ENCODE data around the gene SCIN. TPM values are rescaled to one million over a fixed set of nuclear protein-coding genes. Genes with fewer than 3 reads are reported as not detected.

SCIN gene
- polyA plus RNA-seq, 1 donor (not counting 4 experiments of a cell fraction or from before 2014, with no cell fraction given) = not detected

DNA sequence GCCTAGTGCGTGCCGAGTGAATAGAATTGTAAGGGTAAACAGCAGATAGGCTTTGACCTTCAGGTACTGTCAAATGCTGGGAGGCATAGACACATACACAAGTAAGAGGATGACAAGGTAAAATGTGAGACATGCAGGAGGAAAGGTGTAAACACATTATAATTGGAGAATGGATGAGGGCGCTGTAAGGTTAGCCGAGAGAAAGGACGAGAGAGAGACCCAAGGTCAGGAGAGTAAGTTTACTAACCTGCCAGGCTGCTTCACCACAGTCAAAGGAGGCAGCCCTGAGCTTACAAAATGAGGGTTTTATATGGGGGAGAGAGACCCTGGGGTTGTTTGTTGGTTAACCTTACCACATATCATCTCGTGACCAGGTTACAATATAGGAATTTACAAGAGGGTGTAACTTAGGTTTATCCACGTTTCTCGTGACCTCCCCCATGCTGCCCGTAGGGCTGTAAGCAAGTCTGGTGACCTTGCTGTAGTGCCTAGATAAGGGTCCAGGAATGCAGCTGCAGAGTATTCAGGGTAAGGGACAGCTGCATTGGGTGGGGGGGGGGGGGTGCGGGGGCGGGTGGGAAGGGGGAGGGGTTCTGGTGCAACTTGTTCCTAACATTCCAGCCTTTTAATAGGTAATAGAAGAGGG is 17.9 kb downstream of the SCIN start:
- no peak overlapping the region for H2AFZ ChIP-seq (ENCODE audit: control insufficient read depth, low read length)
- no peak overlapping the region for H3K27ac ChIP-seq (ENCODE audit: control insufficient read depth, insufficient read depth, low read length)
- H3K4me3 ChIP-seq (ENCODE audit: control insufficient read depth in 2 of 3, extremely low read depth in 1 of 3, insufficient read depth in 2 of 3, low read depth in 1 of 3, low read length in 3 of 3) = no peak overlapping the region
- no peak for FAIRE-seq
- no peak overlapping the region for H3K9ac ChIP-seq (ENCODE audit: control insufficient read depth, extremely low read depth, insufficient read depth, low read length)
- H3K36me3 ChIP-seq (ENCODE audit: control insufficient read depth in 2 of 2, extremely low read depth in 1 of 2, insufficient read depth in 2 of 2, low read length in 2 of 2) = no peaks in the 10 kb centered on the region
- H3K9me1 ChIP-seq (ENCODE audit: control insufficient read depth, extremely low read depth, insufficient read depth, low read length) = no peaks in the 10 kb centered on the region
- H3K9me3 ChIP-seq (ENCODE audit: control insufficient read depth, low read depth, low read length) = no peaks in the 10 kb centered on the region
- H3K4me2 ChIP-seq (ENCODE audit: control insufficient read depth, extremely low read depth, insufficient read depth, low read depth, low read length) = no peak overlapping the region
- H3K27me3 ChIP-seq (ENCODE audit: control insufficient read depth, extremely low read depth, insufficient read depth, low read length) = no peaks in the 10 kb centered on the region
- DNase-seq (ENCODE audit: low read depth, low spot score) = no peak
- no peaks in the 10 kb centered on the region for H3K79me2 ChIP-seq (ENCODE audit: control insufficient read depth, insufficient read depth, low read length)
- H4K20me1 ChIP-seq (ENCODE audit: control insufficient read depth, extremely low read depth, insufficient read depth, low read length) = no peaks in the 10 kb centered on the region
- TF ChIP-seq EZH2 (IDR thresholded peaks at IDR 0.05; ENCODE audit: low read length) = no peak
- TF ChIP-seq, protein P1, sequence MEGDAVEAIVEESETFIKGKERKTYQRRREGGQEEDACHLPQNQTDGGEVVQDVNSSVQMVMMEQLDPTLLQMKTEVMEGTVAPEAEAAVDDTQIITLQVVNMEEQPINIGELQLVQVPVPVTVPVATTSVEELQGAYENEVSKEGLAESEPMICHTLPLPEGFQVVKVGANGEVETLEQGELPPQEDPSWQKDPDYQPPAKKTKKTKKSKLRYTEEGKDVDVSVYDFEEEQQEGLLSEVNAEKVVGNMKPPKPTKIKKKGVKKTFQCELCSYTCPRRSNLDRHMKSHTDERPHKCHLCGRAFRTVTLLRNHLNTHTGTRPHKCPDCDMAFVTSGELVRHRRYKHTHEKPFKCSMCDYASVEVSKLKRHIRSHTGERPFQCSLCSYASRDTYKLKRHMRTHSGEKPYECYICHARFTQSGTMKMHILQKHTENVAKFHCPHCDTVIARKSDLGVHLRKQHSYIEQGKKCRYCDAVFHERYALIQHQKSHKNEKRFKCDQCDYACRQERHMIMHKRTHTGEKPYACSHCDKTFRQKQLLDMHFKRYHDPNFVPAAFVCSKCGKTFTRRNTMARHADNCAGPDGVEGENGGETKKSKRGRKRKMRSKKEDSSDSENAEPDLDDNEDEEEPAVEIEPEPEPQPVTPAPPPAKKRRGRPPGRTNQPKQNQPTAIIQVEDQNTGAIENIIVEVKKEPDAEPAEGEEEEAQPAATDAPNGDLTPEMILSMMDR (optimal IDR thresholded peaks at IDR 0.05 in 1 of 3, IDR thresholded peaks at IDR 0.05 in 1 of 3, conservative IDR thresholded peaks at IDR 0.05 in 1 of 3; ENCODE audit: extremely low read depth in 1 of 3, insufficient read depth in 2 of 3, low read length in 3 of 3) = no peak
- dilution Hi-C loops (cut with MboI; ENCODE audit: extremely low pct_ligation_motif_present, low sequenced_read_pairs) = no loop called here
- H3K4me1 ChIP-seq (ENCODE audit: control insufficient read depth, extremely low read depth, insufficient read depth, low read length) = no peaks in the 10 kb centered on the region

DNA sequence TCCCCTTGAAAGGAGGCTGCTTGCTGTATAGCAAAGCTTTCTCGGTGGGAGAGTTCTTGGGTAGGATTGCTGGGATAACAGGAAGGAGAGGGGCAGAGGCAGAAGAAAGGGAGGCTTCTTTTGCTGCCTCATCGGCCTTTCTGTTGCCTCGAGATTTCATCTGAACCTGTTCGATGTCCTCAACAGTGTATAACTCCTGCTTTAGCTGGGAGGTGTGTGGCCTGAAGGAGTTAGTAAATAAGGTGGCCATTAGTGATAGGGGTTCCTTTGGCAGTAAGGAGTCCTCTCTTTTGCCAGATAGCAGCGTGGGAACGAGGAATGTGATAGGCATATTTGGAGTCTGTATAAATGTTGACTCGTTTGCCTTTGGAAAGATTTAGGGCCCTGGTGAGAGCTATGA is 20.0 kb downstream of the SCIN start:
- DNase-seq (ENCODE audit: low read depth, low spot score) = no peak
- Histone ChIP-seq H4K20me1 (ENCODE audit: control insufficient read depth, extremely low read depth, insufficient read depth, low read length) (no peaks in the 10 kb centered on the region), H3K4me2 (ENCODE audit: control insufficient read depth, extremely low read depth, insufficient read depth, low read depth, low read length) (no peak overlapping the region), H3K36me3 (ENCODE audit: control insufficient read depth in 2 of 2, extremely low read depth in 1 of 2, insufficient read depth in 2 of 2, low read length in 2 of 2) (no peaks in the 10 kb centered on the region), H3K4me1 (ENCODE audit: control insufficient read depth, extremely low read depth, insufficient read depth, low read length) (no peaks in the 10 kb centered on the region), H3K9me3 (ENCODE audit: control insufficient read depth, low read depth, low read length) (no peaks in the 10 kb centered on the region), H3K27ac (ENCODE audit: control insufficient read depth, insufficient read depth, low read length) (no peak overlapping the region), H2AFZ (ENCODE audit: control insufficient read depth, low read length) (no peak overlapping the region), H3K79me2 (ENCODE audit: control insufficient read depth, insufficient read depth, low read length) (no peaks in the 10 kb centered on the region), H3K4me3 (ENCODE audit: control insufficient read depth in 2 of 3, extremely low read depth in 1 of 3, insufficient read depth in 2 of 3, low read depth in 1 of 3, low read length in 3 of 3) (no peak overlapping the region), H3K9me1 (ENCODE audit: control insufficient read depth, extremely low read depth, insufficient read depth, low read length) (no peaks in the 10 kb centered on the region), H3K27me3 (ENCODE audit: control insufficient read depth, extremely low read depth, insufficient read depth, low read length) (no peaks in the 10 kb centered on the region), H3K9ac (ENCODE audit: control insufficient read depth, extremely low read depth, insufficient read depth, low read length) (no peak overlapping the region)
- no peak for TF ChIP-seq EZH2 (IDR thresholded peaks at IDR 0.05; ENCODE audit: low read length)
- TF ChIP-seq, protein P1 (optimal IDR thresholded peaks at IDR 0.05 in 1 of 3, IDR thresholded peaks at IDR 0.05 in 1 of 3, conservative IDR thresholded peaks at IDR 0.05 in 1 of 3; ENCODE audit: extremely low read depth in 1 of 3, insufficient read depth in 2 of 3, low read length in 3 of 3) = no peak
- dilution Hi-C loops (cut with MboI; ENCODE audit: extremely low pct_ligation_motif_present, low sequenced_read_pairs) = no loop called here
- FAIRE-seq = no peak
